Neural cell (in vitro differentiated cells): Measurements from ENCODE around the gene B4GALT1. TPM values are rescaled to one million over a fixed set of nuclear protein-coding genes. Genes with fewer than 3 reads are reported as not detected.

Experiments used
- H2AFZ ChIP-seq: fragments of 200-600, 300-800 bp; sonication (generic), shearing (Covaris generic); 2 replicates; pipeline ENCODE4 v1.6.0; 2014; ENCODE audit warnings: low read depth, mild to moderate bottlenecking, antibody characterized with exemption, low read length, moderate library complexity
- H3F3A ChIP-seq: fragments of 200-600 bp; shearing (Covaris generic); 2 replicates; pipeline ENCODE4 v1.6.1; 2016; ENCODE audit warnings: mild to moderate bottlenecking, moderate library complexity, mixed read lengths, antibody characterized with exemption, low read length; ENCODE audit not compliant: insufficient read depth, poor library complexity, severe bottlenecking
- H3K27ac ChIP-seq: fragments of 200-600, 300-800 bp; sonication (generic), shearing (Covaris generic); 2 replicates; pipeline ENCODE4 v1.5.1; 2014; ENCODE audit warnings: mild to moderate bottlenecking, low read length, moderate library complexity
- H3K27me3 ChIP-seq: fragments of 300-800, 200-600 bp; sonication (generic), shearing (Covaris generic); 2 replicates; pipeline ENCODE4 v1.6.0; 2014; ENCODE audit warnings: mild to moderate bottlenecking, low read depth, low read length, moderate library complexity; ENCODE audit not compliant: insufficient read depth
- H3K36me3 ChIP-seq: fragments of 300-800, 200-600 bp; sonication (generic), shearing (Covaris generic); 2 replicates; pipeline ENCODE4 v1.5.1; 2014; ENCODE audit warnings: mild to moderate bottlenecking, antibody characterized with exemption, low read length, moderate library complexity; ENCODE audit not compliant: insufficient read depth
- H3K4me2 ChIP-seq: fragments of 300-800, 200-600 bp; sonication (generic), shearing (Covaris generic); 2 replicates; pipeline ENCODE4 v1.6.0; 2014; ENCODE audit warnings: mild to moderate bottlenecking, low read length
- H3K4me3 ChIP-seq: fragments of 300-800, 200-600 bp; sonication (generic), shearing (Covaris generic); 2 replicates; pipeline ENCODE4 v1.5.1; 2014; ENCODE audit warnings: mild to moderate bottlenecking, low read length, moderate library complexity
- H3K79me2 ChIP-seq: fragments of 200-600 bp; shearing (Covaris generic); replicated peaks from 2 replicates; pipeline ENCODE4 v1.6.0; 2014; ENCODE audit warnings: mild to moderate bottlenecking, low read length, moderate library complexity; ENCODE audit not compliant: insufficient read depth
- H3K9ac ChIP-seq: fragments of 300-800, 200-600 bp; sonication (generic), shearing (Covaris generic); 2 replicates; pipeline ENCODE4 v1.6.1; 2016; ENCODE audit warnings: mild to moderate bottlenecking, low read length, mixed read lengths
- H3K9me2 ChIP-seq: fragments of 200-600 bp; shearing (Covaris generic); 2 replicates; pipeline ENCODE4 v1.6.1; 2016; ENCODE audit warnings: mild to moderate bottlenecking, low read length, mixed read lengths; ENCODE audit not compliant: insufficient read depth
- H3K9me3 ChIP-seq: fragments of 200-600, 300-800 bp; sonication (generic), shearing (Covaris generic); 2 replicates; pipeline ENCODE4 v1.6.1; 2016; ENCODE audit warnings: mild to moderate bottlenecking, mixed run types, low read length, moderate library complexity, mixed read lengths
- H4K20me1 ChIP-seq: fragments of 200-600 bp; shearing (Covaris generic); 2 replicates; pipeline ENCODE4 v1.6.1; 2016; ENCODE audit warnings: mild to moderate bottlenecking, mixed run types; ENCODE audit not compliant: insufficient read depth
- CTCF ChIP-seq: fragments of 450-650 bp; IDR thresholded peaks from 2 replicates; pipeline ENCODE4 v1.5.1; 2014; ENCODE audit warnings: antibody characterized with exemption, mild to moderate bottlenecking, moderate library complexity; ENCODE audit not compliant: poor library complexity, severe bottlenecking
- EP300 ChIP-seq: fragments of 450-650 bp; conservative IDR thresholded peaks from 2 replicates; pipeline ENCODE4 v1.6.1; 2014; ENCODE audit warnings: antibody characterized with exemption, mild to moderate bottlenecking, moderate library complexity; ENCODE audit not compliant: poor library complexity, severe bottlenecking
- EZH2 ChIP-seq: fragments of 200-600, 300-800 bp; shearing (Covaris generic), sonication (generic); IDR thresholded peaks from 2 replicates; pipeline ENCODE4 v1.6.1; 2014; ENCODE audit warnings: antibody characterized with exemption, low read length, borderline replicate concordance, mild to moderate bottlenecking; ENCODE audit not compliant: insufficient read depth, poor library complexity, severe bottlenecking
- MXI1 ChIP-seq: fragments of 450-650 bp; conservative IDR thresholded peaks from 2 replicates; pipeline ENCODE4 v1.6.1; 2014; ENCODE audit warnings: antibody characterized with exemption, mild to moderate bottlenecking; ENCODE audit not compliant: poor library complexity, severe bottlenecking
- POLR2AphosphoS5 ChIP-seq: IDR thresholded peaks from 2 replicates; pipeline ENCODE4 v1.6.1; 2012
- RAD21 ChIP-seq: fragments of 450-650 bp; conservative IDR thresholded peaks from 2 replicates; pipeline ENCODE4 v1.6.1; 2014; ENCODE audit warnings: antibody characterized with exemption, mild to moderate bottlenecking, moderate library complexity
- SMC3 ChIP-seq: fragments of 450-650 bp; conservative IDR thresholded peaks from 2 replicates; pipeline ENCODE4 v1.6.1; 2014; ENCODE audit warnings: antibody characterized with exemption, mild to moderate bottlenecking, moderate library complexity; ENCODE audit not compliant: poor library complexity
- TAF1 ChIP-seq: IDR thresholded peaks from 2 replicates; pipeline ENCODE4 v1.6.1; 2012; ENCODE audit warnings: low read depth
- polyA plus RNA-seq: library from polyadenylated mRNA; depleted of rRNA; stranded (reverse); fragments of >200 nt; gene quantifications from 2 replicates; pipeline ENCODE4 v1.2.3, GENCODE V29; 2014
- TF ChIP-seq, protein P1 (sequence below): IDR thresholded peaks from 2 replicates; pipeline ENCODE4 v1.6.1; 2012; ENCODE audit warnings: borderline replicate concordance

The B4GALT1 gene
- polyA plus RNA-seq, 1 donor from 2014 or later, result 0.41 TPM

DNA sequence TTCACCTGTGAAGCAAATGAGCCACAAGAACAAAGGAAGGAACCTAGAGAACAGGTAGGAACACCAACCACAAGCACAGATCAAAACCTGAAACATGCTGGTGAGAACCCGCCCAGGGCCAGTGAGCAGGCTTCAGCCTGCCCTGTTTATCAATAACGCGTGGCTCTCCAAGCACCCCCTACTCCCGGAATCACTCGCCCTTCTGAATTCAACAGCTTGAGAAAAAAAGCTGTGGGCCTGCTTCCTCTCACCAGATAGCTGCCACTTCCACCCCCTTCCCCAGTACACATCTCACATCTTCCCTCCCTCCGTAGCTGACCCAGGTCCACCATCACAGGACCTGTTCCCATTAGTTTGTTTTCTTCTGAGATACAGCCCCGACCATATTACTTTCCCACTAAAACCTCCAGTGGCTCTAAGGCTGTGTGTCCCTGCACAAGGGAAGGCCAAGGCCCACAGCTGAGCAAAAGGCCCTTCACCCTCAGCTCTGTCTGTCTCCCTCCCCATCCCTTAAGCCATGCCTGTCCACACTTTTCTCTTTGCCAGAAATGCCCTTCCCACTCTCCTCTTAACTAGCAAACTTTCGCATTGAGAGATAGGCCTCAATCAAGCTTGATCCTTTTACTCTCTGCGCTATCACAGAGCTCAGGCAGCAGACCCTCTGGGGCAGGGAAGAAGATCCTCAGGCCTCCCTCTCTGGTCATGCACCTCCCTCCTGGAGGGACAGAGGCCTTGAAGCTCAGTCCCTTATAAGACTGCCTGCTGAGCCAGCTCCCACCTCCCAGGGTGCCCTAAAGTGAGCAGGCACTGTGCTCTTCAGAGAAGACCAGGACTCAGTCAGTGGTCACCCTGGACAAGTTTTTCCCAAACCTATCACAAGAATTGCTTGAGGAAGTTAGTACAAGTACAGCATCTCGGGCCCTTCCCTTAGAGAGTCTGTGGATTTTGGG, 30.1 kb downstream of the B4GALT1 start:
- H3K79me2 ChIP-seq, result no peaks in the 10 kb centered on the region

GRCh38 chr9:33135470-33135958, 31.6 kb downstream of the B4GALT1 start:
- Histone ChIP-seq H3K27me3 (no peaks in the 10 kb centered on the region), H3K9ac (no peak overlapping the region), H3K9me2 (no peaks in the 10 kb centered on the region), H4K20me1 (no peaks in the 10 kb centered on the region), H3K4me2 (no peak overlapping the region), H3K79me2 (no peaks in the 10 kb centered on the region), H3K4me3 (no peak overlapping the region), H3K9me3 (no peaks in the 10 kb centered on the region), H3K27ac (no peak overlapping the region), H2AFZ (no peak overlapping the region), H3K36me3 (no peaks in the 10 kb centered on the region), H3F3A (no peaks in the 10 kb centered on the region)
- no peak for TF ChIP-seq SMC3
- TF ChIP-seq EZH2, result no peak
- no peak for TF ChIP-seq TAF1
- TF ChIP-seq POLR2AphosphoS5, result no peak
- TF ChIP-seq CTCF, result no peak
- TF ChIP-seq RAD21, result no peak
- TF ChIP-seq, protein P1, sequence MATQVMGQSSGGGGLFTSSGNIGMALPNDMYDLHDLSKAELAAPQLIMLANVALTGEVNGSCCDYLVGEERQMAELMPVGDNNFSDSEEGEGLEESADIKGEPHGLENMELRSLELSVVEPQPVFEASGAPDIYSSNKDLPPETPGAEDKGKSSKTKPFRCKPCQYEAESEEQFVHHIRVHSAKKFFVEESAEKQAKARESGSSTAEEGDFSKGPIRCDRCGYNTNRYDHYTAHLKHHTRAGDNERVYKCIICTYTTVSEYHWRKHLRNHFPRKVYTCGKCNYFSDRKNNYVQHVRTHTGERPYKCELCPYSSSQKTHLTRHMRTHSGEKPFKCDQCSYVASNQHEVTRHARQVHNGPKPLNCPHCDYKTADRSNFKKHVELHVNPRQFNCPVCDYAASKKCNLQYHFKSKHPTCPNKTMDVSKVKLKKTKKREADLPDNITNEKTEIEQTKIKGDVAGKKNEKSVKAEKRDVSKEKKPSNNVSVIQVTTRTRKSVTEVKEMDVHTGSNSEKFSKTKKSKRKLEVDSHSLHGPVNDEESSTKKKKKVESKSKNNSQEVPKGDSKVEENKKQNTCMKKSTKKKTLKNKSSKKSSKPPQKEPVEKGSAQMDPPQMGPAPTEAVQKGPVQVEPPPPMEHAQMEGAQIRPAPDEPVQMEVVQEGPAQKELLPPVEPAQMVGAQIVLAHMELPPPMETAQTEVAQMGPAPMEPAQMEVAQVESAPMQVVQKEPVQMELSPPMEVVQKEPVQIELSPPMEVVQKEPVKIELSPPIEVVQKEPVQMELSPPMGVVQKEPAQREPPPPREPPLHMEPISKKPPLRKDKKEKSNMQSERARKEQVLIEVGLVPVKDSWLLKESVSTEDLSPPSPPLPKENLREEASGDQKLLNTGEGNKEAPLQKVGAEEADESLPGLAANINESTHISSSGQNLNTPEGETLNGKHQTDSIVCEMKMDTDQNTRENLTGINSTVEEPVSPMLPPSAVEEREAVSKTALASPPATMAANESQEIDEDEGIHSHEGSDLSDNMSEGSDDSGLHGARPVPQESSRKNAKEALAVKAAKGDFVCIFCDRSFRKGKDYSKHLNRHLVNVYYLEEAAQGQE, result no peak
- no peak for TF ChIP-seq EP300
- no peak for TF ChIP-seq MXI1

More for the DNA sequence above, 30.1 kb downstream of the B4GALT1 start:
- Histone ChIP-seq H3K27ac (no peak overlapping the region), H3K9ac (no peak overlapping the region), H3K4me2 (no peak overlapping the region), H2AFZ (no peak overlapping the region), H3K36me3 (no peaks in the 10 kb centered on the region), H3F3A (no peaks in the 10 kb centered on the region), H3K9me2 (no peaks in the 10 kb centered on the region), H3K27me3 (no peaks in the 10 kb centered on the region), H3K9me3 (no peaks in the 10 kb centered on the region), H4K20me1 (no peaks in the 10 kb centered on the region), H3K4me3 (no peak overlapping the region)
- TF ChIP-seq RAD21 (no peak), CTCF (no peak)
- TF ChIP-seq, protein P1, result no peak
